CD4-positive, alpha-beta T cell treated with Interleukin-15 for 1 hour (primary cell): Measurements from ENCODE around the gene IGFL1.
"Not testable (repeated sequence)": the region's sequence is repeated elsewhere in the genome, so short reads cannot be mapped to it uniquely, and the experiment has no call there.

Experiments used
- DNase-seq: peaks from one replicate; pipeline ENCODE4 v3.0.0-alpha.2; 2020

IGFL1 gene

DNA sequence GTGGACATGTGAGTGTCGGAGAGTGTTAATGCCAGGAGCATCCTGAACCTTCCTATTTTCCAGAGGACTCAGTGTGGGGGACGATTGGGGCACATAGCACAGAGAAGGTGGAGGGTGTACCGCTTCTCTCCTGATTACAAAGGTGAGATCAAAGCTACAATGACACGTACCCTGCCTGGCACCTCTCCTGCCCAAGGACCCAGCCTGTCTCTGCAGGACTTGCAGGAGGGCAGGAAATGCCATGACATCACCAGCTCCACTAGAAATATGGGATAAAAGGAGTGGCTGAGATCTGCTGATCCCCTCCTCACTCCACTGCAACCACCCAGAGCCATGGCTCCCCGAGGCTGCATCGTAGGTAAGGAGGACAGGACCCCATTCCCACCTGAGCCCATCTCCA lies at the start of gene IGFL1:
IGFL1 (plus strand) TSS at position 301 of the 400 bp plus-strand sequence; CDS start at position 334, 33 bp downstream.
- DNase-seq = no peak

DNA sequence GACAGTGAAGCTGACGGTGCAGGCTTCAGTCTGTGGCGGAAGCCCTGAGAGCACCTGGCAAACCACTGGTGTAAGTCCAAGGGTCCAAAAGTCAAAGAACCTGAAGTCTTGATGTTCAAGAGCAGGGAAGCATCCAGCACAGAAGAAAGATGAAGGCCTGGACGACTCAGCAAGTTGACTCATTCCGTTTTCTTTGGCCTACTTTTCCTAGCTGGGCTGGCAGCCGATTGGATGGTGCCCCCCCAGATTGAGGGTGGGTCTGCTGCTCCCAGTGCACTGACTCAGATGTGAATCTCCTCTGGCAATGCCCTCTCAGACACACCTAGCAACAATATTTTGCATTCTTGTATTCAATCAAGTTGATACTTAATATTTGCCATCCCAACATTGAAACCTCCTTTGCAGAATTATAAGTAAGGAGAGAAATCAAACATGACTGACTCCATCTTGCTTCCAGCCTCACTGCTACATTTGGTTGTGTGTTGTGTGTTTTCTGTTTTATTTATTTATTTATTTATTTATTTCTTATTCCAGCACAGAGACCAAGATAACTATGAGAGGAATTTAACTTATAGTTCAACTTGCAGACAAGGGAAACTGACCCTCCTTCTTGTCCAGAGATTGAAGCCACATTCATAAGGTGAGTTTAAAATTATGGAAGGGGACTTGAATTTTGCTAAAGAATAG lies 48.7 kb upstream of the IGFL1 start:
- DNase-seq = no peak

DNA sequence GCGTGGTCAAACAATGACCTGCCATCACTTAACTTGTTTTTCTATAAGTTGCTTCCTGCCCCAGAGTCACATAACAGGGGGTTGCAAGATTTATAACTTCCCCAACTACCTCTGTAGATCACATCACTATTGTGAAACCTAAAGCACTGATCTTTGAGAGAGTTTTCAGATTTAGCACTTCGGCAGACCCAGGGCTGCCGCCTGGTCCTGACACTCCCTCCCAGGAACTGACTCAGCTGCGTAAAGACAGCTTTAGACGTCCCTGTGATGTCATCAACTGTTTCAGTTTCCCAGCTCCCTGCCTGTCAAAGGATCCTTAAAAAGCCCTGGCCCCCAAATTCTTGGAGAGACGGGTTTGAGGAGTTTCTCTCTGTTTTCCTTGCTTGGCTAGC lies 48.2 kb upstream of the IGFL1 start:
- peak; percentile 54 for DNase-seq

DNA sequence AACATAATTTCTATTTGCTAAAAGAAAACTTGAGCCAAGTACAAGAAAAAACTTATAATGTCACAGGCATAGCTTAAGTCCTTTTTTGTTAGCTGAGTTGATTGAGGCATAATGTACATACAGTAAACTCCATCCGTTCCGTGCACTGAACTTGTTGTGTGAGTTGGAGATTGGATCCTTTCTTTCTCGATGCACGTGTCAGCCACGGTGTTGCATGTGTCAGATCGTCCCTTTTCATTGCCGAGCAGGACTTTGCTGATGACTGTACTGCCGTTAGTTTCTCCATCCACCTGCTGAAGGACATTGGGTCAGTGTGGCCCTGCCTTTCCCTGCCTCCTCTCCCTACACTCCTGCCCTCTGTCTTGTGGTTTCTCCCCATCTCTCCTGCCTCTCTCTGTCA lies 47.1 kb upstream of the IGFL1 start:
- DNase-seq = no peak

DNA sequence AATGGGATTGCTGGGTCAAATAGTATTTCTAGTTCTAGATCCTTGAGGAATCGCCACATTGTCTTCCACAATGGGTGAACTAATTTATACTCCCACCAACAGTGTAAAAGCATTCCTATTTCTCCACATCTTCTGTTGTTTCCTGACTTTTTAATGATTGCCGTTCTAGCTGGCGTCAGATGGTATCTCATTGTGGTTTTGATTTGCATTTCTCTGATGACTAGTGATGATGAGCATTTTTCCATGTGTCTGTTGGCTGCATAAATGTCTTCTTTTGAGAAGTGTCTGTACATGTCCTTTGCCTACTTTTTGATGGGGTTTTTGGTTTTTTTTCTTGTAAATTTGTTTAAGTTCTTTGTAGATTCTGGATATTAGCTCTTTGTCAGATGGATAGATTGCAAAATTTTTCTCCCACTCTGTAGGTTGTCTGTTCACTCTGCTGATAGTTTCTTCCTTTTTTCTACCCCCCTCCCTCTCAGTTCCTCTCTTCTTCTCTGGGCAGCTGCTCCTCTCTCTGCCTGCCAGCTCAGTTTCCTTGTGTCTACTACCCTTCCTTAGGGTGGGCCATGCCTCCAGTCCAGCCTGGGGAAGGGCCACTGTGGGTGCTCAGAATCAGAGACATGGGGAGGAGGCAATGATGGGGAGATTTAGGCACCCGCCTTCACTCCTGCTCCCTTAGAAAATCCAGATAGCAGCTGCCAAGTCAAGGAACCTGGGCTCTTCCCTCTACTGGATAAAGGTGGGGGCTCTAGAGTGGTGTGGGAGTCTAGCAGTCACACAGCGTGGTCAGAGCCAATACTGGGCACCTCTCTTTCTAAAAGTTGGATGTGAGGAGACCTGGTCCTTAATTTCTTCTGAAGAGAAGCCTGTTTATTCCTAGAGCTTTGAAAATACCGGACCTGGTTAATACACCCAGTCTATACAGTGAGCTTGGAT lies 44.5 kb upstream of the IGFL1 start:
- DNase-seq = not testable (repeated sequence)

DNA sequence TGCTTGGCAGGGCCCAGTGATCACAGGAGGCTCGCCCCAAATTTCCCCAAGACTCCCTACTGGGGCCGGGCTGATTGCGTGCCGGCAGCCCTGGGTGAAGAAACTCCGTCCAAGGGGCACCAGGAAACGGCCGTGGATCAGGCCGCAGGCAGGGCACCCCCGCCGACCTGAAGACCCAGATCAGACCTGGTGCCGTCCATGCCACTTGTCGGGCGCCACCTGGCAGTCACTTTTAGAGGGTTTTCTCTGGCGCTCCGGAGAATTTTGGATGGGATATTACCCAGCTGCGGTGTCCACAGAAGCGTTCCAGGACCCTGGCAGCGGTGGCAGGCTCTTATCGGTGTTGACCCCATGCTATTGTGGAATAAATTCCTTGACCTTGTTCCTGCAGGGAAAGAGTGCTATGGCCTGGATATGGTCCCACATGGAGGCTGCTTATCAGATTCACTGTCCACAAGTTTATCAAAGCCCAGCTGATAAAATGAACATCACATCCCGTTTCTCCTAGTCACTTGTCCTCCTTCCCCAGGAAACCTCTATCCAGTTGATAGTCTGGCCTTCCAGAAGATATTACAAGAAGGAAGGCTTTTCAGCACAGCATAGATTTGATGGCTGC lies 43.3 kb upstream of the IGFL1 start:
- DNase-seq = no peak

DNA sequence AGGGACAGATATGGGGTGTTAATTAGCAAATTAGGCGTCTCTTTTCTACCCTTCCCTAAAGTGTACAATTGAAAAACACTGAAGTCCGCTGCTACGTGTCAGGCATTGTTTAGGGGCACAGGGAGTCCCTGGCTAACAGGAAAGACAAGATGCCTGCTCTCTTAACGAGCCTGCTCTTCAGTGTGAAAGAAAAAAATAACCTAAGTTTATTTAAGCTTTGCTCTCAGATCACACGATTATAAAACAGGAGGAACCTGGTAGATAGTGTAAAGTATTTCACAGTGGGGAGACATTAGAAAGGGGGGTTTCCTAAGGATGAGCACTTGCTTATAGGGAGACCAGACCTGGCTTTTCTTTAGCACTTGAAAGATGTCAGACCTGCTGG lies 42.8 kb upstream of the IGFL1 start:
- DNase-seq = no peak

DNA sequence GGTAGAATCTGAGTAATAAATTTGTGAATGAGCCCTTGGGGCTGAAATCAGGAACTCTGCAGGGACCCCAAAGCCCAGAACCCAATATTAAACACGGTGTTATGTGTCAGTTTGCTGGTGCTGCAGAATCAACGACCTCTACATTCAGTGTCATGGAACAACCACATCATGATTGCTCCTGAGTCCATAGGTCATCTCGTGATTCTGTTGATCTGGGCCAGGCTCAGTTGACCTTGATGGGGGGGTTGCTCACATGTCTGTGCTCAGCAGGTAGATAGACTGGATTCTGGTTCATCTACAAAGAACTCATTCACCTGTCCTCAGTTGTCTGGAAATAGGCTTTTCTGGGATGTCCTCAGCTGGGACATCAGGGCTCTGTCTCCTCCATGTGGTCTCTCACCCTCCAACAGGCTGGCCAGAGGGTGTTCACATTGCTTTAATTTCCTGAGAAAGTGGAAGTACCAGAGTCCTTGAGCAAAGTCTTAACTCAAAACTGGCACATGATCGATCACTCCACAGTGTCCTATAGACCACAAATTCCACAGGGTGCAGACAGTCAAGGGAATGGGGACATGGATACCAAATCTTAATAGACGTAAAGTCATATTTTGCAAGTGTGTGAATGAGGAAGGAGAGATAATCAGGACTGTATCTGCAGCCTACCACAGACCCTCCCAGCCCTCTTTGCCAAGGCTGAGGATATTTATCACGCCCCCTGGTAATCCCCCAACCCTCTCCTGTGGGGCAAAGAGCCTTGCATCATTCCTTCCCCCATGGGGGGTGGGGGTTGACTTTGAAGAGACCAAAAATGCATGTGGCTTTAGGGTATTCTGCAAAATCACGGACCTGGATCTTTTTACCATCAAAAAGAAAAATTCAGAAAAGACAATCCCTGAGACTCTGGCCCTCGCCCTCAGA lies 39.3 kb upstream of the IGFL1 start:
- no peak for DNase-seq

DNA sequence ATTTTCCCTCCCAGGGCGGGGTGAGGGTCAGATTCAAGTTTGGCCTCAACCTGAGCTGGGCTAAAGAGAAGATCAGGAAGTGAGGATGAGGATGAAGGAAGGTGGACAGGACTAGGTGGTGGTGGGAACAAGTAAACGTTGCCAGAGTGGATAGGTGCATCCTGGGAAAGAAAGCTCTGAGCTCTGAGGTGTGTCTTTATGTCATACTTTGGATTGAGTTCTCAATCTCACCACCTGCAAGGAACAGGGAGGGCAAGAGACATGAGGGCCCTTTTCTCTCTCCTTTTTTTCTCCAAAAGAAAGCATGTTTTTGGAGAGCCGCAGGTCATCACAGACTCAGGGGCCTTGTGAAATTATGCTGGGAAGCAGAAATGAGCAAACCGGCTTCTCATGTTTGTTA lies 38.2 kb upstream of the IGFL1 start:
- no peak for DNase-seq

DNA sequence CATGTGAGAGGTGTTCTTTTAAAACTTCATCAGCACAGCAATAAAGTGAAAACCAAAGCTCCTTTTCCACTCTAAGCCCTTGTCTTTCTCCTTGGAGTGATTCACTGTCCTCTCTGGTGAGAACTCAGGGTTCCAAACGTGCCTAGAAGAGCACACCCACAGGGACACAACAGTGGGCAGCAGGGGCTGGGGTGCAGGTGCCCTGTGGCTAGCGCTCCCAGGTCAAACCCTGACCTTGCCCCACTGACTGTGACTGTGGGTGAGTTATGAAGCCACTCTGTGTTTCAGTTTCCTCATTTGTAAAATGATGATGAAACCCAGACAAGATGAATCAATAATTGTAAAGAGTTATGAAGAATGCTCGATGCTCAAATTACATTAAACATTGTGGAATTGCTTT lies 37.6 kb upstream of the IGFL1 start:
- no peak for DNase-seq

DNA sequence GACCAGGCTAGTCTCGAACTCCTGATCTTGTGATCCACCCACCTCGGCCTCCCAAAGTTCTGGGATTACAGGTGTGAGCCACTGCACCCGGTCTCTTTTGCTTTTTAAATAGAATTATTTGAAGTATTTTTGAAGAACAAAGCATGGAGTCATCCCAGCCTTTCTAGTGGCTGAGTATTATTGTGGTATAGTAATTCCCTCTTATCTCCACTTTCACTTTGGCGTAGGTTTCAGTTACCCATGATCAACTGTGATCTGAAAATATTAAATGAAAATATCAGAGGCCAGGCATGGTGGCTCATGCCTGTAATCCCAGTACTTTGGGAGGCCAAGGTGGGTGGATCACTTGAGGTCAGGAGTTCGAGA lies 36.9 kb upstream of the IGFL1 start:
- DNase-seq = not testable (repeated sequence)

DNA sequence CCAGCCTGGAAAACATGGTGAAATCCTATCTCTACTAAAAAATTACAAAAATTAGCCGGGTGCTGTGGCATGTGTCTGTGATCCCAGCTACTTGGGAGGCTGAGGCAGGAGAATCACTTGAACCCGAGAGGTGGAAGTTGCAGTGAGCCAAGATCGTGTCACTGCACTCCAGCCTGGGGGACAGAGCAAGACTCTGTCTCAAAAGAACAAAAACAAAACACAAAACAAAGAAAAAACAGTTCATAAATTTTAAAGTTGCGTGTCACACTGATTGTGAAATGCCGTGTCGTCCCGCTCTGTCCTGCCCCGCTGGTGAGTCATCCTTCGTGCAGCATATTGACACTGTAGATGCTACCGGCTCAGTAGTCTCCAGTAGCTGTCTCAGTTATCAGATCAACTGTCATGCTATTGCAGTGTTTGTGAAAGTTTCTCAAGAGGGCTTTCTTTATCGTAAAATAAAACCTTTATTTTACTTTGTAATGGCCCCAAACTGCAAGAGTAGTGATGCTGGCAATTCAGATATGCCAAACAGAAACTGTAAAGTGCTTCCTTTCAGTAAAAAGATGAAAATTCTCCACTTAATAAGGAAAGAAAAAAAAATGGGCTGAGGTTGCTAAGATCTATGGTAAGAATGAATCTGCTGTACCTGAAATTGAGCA lies 36.4 kb upstream of the IGFL1 start:
- peak; percentile 67 for DNase-seq

DNA sequence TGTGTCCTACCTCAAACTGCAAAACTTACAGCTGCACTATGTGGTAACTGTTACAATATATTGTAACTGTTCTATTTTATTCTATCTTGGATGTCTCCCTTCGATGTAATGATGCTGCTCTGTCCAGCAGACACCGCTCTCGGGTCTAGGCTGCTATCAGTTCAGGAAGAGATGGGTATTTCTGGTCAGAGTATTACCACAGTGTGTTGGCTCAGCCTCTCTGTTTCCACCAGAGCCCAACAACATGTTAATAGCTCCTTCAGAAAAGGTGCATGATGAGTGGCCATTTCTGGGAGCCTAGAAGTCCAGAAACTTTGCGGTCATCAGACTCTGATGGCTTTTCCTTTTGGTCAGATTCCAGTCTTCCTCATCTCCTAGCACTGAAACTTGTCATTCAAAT lies 35.9 kb upstream of the IGFL1 start:
- no peak for DNase-seq

DNA sequence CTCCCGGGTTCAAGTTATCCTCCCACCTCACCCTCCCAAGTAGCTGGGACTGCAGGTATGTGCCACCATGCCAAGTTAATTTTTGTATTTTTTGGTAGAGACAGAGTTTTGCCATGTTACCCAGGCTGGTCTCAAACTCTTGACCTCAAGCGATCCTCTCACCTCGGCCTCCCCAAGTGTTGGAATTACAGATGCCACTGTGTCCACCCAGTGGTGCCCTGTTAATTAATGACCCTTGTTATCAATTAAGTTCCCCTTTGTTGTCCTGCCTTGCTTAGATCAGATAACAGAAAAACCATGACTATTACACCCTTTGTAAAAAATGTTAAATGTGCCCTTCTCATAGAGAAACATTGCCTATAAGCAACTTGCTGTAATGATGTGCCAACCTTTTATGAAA lies 34.4 kb upstream of the IGFL1 start:
- no peak for DNase-seq

DNA sequence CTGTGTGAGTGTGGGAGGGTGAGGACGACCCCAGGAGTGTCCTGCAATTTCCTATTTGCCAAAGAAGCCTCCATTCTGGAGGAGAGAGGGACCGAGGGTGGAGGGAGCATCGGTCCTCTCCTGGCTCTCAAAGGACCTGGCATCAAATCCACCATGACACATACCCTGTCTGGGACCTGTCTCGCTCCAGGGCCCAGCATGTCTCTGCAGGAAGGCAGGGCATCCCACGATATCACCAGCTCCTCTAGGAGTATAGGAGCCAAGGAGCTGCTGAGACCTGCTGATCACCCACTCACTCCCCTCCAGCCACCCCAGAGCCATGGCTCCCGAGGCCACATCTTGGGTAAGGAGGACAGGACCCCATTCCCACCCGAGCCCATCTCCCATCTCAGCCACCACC lies 33.6 kb upstream of the IGFL1 start:
- not testable (repeated sequence) for DNase-seq

DNA sequence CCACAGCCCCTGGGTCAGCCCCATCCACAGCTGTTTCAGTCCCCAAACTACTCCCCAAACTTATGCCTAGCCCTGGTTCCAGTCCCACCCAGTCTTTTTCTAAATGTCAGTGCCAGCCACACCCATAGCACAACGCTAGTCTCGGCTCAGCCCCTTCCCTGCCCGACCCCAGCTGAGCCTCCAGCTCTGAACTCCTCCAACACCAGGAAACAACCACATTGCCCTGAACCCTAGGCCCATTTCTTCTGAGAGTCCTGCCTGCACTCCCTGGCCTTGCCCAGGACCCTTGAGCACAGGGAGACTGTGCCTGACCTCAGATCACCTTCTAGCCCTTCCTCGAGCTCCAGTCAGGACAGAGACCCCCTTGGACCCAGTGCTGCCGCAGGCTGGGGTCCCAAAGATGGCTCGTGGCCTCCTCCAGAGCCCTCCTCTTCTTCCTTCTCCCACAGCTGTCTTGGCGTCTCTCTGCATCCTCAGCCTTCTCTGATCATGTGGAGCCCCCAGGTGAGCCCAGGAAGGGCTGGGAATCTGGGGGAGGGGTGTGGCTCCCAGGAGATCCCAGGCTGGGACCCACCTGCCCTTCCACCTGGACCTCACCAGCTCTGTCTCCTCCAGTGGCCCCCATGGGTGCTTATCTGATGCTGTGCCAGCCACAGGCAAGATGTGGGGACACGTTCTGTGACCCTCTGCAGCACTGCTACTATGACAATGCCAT lies 33.0 kb upstream of the IGFL1 start:
- no peak for DNase-seq

DNA sequence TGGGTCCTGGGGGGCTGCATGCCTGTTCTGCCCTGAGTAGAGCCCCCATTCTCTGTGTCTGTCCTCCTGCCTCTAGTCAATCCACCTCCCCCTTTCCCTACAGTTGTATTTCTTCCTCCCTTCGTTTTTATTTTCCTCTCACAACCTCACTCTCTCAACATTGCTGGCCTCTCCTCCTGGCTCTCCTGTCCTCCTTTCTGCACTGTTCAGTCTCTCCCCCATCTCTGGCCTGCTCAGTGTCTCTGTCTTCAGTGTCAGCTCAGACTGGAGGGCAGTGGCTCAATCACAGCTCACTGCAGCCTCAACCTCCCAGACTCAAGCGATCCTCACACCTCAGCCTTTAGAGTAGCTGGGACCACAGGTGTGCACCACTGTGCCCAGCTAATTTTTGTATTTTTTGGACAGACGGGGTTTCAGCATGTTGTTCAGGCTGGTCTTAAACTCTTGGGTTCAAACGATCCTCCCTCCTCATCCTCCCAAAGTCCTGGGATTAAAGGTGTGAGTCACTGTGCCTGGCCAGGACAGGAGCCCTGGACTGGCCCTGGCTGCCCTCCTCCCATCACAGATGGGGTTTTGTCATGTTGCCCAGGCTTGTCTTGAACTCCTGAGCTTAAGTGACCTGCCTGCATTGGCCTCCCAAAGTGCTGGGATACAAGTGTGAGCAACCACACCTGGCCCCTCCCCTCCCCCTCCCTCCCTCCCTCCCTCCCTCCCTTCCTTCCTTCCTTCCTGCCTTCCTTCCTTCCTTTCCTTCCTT lies 32.0 kb upstream of the IGFL1 start:
- no peak for DNase-seq

DNA sequence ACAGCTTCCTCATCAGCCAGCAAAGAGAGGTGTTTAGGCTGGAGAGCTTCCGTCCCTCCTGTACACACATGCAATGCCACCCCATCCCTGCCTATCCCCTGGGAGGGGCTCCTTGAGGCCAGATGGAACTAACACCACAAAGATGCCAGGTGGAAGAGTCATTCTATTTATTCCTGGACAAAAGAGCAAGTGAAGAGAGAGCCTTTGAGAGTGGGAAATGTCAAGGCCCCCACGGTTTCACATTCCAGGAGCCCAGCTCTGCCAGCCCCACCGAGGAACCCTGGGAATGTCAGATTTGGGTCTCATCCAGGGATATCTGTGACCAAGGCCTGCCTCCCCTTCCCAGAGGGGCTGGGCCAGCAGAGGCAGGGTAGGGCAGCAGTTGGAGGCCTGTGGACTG lies 30.8 kb upstream of the IGFL1 start:
- DNase-seq = no peak

DNA sequence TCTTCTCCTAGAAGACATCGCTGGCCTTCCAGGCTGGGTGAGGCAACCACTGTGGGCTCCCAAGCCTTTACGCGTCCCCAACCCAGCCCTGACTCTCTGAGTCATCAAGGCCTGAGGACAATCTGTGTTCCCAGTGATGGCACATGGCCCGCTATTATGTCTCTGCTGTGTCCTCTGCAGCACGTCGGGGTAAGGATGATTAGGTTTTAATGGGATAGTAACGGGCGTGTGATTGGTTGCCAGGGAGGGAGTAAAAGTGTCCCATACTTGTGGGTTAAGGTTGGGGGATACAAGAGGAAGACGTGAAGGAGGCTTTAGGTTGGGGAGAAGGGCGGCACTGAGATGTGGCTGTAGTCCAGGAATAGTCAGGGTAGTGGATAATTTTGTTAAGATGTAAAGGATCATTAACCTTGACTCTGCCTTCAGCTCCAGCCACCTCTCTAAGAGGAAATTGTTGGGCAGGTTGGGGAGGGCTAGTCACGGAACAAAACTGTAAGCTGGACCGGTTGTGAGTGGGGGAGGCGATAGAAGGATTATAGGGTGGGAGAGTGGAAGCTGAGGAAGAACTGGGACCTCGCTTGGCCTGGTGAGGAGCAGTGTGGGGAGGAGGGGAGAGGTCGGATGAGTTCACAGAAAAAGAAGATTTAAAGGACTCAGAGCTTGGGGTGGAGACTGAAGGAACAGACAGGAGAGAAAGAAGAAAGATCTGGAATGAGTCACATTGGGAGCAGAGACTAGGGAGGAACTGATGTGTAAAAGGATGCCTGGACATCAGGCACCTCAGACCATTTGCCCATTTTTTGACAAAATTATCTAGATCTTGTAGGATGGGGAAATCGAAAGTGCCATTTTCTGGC lies 27.9 kb upstream of the IGFL1 start:
- no peak for DNase-seq

DNA sequence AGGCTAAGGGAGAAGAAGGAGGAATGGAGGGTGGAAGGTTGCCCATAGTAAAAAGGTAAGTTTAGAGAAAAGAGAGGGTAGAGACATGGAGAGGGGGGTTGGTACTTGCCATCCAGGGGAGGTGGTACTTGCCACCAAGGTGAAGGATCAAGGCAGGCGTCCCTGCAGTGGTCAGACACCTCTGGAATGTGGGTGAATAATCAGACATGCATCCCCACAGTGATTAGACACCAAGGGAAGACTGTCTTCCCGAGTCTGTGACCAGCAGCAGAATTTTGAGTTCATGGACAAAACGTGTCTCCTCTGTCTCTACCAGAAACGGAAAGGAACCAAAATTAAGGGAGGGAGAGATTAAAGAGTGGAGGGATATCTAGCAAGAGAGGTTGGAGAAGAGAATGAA lies 27.1 kb upstream of the IGFL1 start:
- DNase-seq = no peak
